ENCODE results near the gene CHD5.

CHD5 gene

GRCh38 chr1:6096243-6097116 lies 83.6 kb downstream of the CHD5 start:
- no peak for DNase-seq

- DNase-seq = no peak
Observed at GRCh38 chr1:6095511-6096242, 84.4 kb downstream of the CHD5 start.

- no peak for DNase-seq
Observed at GRCh38 chr1:6094801-6095505, 85.2 kb downstream of the CHD5 start.

- DNase-seq = no peak
Observed at GRCh38 chr1:6094246-6094645, 85.9 kb downstream of the CHD5 start.

GRCh38 chr1:6093611-6094010 lies 86.5 kb downstream of the CHD5 start:
- DNase-seq = no peak

- no peak for DNase-seq
Observed at GRCh38 chr1:6093071-6093470, 87.0 kb downstream of the CHD5 start.

- no peak for DNase-seq
Observed at GRCh38 chr1:6092211-6092610, 87.9 kb downstream of the CHD5 start.

- no peak for DNase-seq
Observed at GRCh38 chr1:6091823-6092109, 88.4 kb downstream of the CHD5 start.

GRCh38 chr1:6090996-6091822 lies 88.9 kb downstream of the CHD5 start:
- DNase-seq = no peak

GRCh38 chr1:6090288-6090687 lies 89.8 kb downstream of the CHD5 start:
- no peak for DNase-seq

- DNase-seq = no peak
Observed at GRCh38 chr1:6088956-6089355, 91.2 kb downstream of the CHD5 start.

GRCh38 chr1:6087958-6088357 lies 92.2 kb downstream of the CHD5 start:
- DNase-seq = no peak

- no peak for DNase-seq
Observed at GRCh38 chr1:6087377-6087772, 92.7 kb downstream of the CHD5 start.

GRCh38 chr1:6086762-6087376 lies 93.3 kb downstream of the CHD5 start:
- no peak for DNase-seq

- no peak for DNase-seq
Observed at GRCh38 chr1:6086358-6086757, 93.8 kb downstream of the CHD5 start.

- DNase-seq = no peak
Observed at GRCh38 chr1:6085666-6086065, 94.5 kb downstream of the CHD5 start.

GRCh38 chr1:6084781-6085495 lies 95.2 kb downstream of the CHD5 start:
- DNase-seq = no peak

- DNase-seq = no peak
Observed at GRCh38 chr1:6083801-6084446, 96.2 kb downstream of the CHD5 start.

GRCh38 chr1:6083385-6083784 lies 96.7 kb downstream of the CHD5 start:
- DNase-seq = no peak

GRCh38 chr1:6082430-6082971 lies 97.6 kb downstream of the CHD5 start:
- DNase-seq = no peak

- no peak for DNase-seq
Observed at GRCh38 chr1:6081901-6082300, 98.2 kb downstream of the CHD5 start.

All from NCI-H1092 treated with DMSO at 0.1 percent for 48 hours (cell line).